NCI-H146 treated with DMSO at 0.1 percent for 48 hours (cell line): ENCODE results near the gene PHF24.

Experiments used
- DNase-seq: peaks from one replicate; lab custom pipeline; 2025; ENCODE audit not compliant: unreplicated experiment; lab: John Stamatoyannopoulos, UW

The PHF24 gene

DNA sequence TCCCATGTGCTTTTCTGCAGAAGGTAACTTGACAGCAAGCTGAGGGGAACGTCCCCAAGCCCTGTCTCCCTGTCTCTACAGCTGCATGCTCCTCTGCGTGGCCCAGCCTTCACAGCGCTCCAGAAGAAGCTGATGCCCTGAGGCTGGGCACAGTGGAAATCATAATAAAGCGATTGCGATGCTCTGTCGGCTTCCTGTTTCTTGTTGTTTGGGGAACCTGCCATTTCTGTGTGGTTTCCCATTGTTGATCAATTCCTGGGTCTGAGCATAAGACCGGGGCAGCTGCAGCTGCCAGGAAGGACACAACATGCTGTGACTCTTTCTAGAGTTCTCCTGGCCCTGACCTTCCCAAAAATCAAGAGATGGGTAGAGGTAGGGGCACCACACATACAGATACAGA lies 24.3 kb downstream of the PHF24 start:
- DNase-seq: no peak

DNA sequence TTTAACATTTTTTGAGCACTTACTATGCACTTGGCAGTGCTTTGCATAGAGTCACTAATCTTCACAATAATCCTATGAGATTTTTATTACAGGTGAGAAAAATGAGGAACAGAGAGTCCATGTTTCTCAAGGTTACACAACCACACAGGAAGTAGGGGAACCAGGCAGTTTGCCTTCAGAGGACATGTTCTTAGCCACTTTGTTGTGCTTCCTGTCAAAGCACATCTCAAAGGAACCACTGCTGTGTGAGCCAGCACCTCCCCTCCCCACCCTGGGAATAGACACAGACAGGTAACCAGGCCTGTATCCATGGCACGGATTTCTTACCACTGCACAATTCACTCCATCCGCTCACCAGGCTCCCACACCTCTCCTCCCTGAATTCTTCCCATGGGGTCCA lies 25.1 kb downstream of the PHF24 start:
- DNase-seq: no peak

DNA sequence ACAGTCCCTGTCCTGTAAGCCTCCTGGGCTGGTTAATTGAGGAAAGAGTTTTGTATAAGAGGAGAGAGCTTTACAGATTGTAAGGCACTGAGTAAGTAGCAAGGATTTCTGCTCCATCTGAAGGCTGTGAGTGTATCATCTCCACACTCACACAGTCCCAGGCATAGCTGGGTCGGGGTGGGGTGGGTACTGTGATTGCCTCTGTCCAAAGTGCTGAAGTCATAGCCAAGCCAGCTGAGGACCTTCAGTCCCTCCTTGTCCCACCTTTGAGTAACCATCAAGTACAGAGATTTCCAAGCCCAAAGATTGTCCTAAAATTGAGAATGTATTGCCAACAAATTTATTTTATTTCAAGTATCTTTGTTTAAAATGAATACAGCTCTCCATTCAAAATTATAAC lies 26.0 kb downstream of the PHF24 start:
- DNase-seq: no peak

DNA sequence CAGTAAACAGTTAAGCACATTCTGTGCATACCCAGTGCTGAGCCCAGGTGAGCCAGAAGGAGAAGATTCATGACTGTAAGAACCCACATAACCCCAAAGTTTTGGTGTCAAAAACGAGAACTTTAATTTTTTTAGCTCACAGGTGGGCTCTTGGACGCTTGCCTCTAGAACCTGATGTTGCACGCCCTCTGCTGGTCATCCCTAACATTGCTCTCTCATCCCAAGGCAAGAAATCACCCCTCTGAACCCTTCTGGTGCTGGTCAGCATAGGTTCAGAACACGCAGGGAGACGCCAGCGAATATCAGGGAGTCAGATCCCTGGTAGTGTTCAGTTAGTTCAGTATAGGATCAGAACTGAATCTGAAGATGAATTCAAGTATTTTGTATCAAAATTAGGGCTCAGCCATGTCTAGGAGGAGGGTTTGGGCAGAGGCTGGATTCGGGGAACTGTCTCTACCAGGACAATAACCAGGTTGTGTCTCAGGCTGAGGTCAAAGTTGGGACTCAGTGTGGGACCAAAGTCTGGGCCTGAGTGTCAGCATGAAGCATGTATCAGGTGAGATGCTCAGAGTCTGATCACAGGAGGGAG lies 27.3 kb downstream of the PHF24 start:
- DNase-seq: peak; percentile 71

DNA sequence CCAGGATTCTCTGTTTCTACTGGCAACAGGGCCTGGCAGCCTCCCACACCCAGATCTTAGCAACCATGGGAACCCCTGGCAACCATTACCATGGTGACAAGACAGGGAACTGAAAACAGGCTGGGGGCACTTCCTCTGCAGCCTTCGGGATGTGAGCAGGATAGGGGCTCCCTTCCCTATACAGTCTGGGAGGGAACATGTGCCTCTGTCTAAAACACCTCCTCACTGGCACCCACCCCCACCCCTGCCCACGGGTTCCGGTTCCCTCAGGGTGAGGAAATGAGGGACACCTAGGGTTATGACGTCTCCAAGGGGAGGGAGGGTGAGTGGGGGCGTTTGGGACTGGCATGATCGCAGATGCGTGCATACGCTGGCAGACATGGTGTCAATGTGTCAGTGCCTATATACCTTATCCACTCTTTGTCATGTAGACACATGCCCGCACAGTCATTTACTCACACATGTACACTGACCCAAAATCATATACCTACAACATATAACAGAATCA lies 28.5 kb downstream of the PHF24 start:
- DNase-seq: no peak

DNA sequence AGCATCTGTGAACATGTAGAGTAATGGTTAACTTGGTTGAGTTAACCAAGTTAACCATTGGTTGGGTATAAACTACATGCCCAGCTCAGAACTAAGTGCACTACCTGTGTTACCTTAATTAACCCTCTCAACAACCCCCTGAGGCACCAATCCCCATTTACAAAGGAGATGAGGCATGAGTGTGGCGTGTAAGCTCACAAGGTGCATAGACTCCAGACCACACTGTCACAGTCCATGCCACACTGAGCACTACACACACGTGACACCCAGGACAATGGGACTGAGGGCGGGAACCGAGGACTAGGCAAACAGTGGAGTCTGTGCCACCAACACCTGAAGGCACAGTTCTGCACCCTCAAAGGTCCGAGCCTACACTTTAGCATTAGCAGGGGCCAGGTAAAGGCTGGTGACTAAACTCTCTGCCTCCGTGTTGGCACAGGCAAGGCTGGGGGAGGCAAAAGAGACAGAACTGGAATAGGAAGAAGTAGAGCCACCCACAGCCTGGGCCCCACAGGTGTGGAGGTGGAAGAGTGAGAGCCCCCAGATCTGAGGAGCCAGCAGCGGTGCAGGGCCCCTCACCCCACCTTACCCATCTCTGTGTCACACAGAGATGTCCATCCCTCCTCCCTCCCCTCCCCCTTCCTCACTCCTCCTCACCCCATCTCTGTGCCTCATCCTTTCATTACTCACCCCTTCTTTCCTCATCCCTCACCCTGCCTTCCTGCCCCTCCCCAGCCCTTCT lies 29.2 kb downstream of the PHF24 start:
- DNase-seq: no peak

DNA sequence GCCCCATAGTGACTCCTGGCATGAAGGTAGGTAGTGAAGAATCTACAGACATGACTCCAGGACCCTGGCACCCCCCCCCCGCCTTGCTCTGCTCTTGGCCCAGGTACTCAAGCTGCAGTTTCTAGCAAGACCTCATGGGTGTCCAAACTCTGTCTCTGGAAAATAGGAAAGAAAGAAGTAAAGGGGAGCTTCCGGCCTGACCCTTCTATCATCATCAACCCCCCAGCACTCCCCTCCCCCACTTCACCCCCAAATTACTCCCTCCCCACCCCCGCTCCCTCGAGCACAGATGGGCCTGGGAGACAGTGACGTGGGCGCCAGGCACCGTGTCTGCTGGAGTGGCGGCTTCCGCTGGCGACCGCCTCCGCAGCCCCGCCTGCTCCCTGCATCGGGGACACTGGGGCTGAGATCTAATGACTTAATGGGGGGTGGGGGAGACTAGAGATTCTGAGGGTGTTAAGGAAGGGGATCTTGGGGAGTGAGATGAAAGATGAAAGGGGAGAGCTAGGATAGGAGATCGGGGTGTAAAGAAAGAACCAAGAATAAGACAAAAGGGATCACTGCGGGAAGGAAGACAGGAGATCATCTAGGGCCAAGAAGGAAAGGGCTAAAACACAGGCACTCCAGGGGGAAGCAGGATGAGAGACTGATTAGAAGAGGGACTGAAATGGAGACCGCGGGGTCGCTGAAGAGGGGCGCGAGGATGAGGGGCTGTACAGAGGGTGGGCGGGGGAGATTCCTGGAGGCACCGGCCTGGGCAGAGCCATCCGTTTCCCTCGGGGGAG lies 30.3 kb downstream of the PHF24 start:
- DNase-seq: no peak

DNA sequence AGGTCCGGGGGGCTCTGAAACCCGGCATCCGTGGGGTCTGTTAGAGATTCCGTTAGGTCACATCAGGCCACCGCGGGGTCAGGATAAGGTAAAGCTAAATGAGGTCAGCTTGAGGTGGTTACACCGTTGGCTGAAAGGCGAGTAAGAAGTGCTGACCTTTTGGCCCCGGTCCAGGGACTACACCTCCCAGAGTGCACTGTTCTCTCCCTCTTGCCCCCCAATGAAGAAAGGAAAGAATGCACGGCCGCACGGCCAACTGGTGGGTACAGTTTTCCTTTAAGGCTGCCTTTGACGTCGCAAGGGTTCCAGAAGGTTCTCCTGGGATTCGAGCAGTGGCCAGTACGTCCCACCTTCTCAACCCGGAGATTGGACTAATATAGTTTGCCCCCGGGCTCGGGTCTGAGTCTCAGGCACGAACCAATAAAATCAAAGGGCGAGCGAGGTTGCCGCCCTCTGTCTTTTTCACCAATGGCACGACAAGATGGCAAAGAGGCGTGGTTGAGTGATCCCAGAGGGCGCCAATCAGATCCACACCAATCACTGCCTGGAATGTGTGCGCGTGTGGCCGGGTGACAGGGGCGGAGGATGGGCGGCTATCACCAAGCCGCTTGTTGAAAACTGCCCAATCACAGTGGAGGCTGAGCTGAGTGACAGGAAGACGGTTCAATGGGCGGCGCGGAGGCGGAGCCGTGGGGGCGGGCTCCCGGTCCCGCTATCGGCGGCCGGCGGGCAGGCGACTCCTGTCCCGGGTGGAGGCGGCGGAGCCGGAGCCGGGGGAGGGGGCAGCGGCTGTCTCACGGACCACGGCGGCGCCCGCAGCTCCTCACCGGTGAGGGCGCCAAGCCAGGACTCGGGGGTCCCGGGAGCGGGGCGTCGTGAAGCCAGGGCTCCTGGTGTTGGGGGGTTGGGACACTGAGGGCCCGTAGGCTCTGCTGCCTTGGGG lies 31.2 kb downstream of the PHF24 start, which contains the start of gene DNAJB5:
TSS of gene DNAJB5 (plus strand) at position 743 of the 943 bp plus-strand sequence. CDS start 886 bp downstream, outside the sequence.
- DNase-seq: peak; percentile 99

DNA sequence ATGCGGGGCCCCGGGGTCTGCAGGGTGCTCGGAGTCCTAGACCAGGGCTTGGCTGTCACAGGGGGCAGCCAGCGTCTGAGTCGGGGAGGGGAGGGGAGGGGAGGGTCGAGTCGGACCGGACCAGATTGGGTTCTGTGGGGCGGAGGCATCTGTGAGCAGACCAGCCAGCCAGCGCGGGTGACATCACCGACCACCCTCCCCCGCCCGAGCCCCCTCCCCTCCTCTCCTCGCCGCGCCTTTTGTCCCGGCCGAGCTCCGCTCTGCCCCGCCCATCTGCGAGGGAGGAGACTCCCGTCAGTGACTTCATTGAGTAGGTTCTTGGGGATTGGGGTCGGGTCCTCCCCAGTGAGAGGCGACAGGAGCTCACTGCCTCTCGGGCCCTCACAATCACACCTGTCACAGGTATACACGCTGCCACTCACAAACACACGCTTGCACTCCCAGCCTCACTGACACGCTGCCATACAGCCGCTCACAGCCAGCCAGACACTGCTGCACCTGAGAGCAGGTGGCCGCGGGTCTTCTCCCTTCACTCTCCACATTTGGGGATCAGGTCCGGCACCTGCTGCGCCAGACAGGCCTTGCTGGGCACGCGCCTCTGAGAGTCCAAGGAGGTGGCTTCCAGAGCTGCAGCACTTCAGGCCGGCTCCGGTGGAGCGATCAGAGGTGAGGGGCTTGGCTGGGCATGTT lies 32.0 kb downstream of the PHF24 start:
- peak; percentile 31 for DNase-seq

DNA sequence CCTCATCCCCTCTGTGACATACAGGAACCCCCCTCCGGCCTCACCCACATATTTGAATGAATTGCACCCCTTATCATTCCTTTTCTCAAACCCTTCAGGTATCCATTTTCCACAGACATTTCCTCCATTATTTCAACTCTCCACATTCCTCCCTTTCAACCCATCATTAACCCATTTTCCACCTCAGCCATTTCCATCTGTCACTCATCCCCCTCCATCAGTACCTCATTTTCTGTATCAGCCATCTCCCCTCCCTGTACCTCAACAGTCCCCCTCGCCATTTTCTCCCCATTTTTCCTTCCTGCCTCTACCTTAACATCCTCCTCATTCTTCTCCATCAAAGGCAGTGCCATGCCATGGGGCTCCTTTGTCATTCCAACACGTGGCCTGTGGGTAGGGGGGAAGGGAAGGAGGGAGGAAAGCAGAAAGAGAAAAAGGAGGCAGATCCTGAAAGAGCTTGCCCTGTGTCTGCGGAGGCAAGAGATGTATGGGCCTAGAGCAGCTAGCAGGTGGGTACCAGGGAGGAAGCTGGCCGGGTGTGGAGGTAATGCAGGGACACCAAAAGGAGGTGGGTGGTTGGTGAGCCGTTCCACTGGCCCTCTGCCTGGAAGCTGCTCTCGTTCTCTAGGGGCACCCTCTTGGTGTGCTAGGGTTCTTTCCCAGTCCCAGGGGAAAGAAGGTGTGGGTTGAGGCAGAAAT lies 33.0 kb downstream of the PHF24 start:
- DNase-seq: no peak

DNA sequence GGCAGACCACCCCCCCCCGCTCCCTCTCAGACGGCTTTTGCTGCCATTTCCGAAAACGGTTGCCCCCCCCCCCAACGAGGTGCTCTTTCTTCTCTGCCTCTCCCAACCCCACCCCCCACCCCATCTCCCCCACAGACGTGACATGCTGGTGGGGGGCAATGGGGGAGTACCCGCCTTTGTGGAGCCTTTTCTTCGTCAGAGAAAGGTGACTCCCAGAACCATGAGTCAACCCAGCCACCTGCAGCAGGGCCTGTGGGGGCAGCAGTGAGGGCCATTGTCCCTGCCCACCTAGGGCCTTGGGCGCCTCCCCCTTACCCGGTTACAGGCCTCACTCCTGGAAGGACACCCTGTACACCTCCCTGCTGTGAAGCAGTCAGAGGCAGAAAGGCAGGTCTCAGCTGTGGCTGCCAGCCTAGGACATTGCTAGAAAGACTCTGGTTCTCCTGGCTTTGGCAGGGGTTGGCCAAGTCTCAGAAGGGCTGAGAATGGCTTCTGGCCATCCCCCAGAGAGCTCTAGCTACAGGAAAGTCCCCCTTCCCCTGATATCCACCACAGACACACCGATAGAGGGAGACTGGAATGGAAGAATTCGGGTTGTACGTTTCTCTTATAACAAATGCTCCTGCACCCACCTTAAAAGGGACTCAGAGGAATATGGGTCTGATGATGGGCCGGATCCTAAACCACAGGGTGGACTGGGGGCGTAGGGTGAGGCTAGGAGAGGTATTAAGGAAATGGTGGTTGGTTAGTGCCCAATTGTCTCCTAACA lies 33.7 kb downstream of the PHF24 start:
- DNase-seq: no peak

DNA sequence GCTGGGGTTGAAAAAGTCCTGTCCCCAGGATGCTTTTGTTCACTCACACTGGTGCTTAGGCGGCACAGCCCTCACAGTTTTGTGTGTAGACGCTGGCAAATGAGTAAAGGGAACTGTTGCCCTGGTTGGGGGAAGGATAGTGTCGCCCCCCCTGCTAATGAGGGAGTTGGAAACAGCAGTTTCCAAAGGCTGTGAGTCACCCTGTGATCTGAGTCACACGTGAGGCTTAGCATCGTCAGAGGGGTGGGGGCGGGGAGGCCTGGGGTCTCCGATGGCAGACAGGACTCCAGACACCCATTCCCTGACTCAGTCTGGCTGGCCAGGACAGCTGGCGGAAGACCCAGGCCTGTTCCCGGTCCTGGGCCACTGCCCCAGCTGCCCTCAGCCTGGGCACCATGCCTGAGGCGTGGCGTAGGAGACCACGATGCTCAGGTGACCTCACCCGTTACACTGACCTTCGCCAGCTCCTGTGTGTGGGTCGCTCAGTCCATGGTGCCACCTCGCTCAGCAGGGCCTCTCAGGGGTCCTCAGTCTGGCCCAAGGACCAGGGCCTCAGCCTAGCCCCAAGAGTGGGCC lies 34.4 kb downstream of the PHF24 start:
- DNase-seq: no peak

DNA sequence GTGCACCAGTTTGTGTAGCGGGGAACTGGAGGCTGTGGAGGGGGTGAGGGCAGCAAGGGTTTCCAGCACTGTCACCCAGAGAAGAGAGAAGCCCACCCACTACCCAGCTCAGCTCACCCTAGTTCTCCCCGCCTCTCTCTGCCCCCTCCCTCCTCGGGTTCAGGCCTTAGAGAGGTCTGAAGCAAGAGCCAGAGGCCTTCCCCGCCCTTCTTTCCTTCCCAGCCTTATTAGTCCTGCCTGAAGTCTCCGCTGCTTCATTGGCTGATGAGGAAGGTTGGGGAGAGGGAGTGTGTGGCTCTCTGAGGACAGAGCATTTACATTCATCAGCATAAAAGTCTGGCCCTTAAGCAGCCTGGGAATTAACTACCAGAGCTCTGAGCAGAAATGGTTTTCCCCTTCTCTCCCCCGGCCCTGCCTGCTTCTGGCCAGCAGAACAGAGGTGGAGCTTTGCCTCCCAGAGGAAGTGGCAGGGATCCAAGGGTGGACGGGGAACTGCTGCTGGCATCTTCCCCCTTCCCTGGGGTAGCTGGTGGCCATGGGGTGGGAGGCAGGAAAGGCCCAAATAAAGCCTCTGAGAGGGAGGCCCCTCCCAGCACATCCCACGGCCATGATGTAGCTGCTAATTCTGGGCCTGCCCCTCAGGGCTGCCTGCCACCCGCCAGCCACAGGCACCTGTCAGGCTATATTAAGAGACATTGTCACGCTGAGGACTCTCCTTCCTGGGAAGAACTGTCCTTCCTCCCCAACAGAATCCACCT lies 35.6 kb downstream of the PHF24 start:
- DNase-seq: no peak

DNA sequence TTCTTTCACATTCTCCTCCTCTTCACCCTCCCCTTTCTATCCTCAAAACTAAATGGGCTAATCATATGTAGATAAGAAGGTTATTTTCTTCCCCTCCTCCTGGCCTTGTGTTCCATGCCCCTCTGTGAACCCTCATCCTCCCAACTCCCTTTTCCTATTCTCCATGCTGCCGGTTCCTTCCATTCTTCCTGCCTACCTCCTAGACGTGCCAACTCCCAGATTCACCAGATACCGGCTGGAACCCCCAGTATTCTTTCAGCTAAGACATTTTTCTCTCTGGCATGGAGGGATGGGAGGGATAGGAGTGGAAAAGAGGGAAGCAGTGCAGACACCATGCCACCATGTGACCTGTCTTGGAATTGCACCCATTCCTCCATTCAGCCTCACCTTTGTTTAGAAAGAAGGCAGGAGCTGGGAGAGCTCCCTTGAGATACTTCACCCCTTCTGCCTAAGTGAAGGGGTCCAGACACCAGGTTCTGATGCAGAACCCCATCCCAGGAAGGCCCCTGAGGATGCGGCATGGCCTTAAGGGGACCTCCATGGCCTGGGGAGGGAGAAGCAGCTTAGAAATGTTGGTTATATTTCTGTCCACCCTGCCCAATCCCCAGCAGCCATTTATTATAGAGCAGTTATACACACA lies 36.3 kb downstream of the PHF24 start:
- peak; percentile 29 for DNase-seq

DNA sequence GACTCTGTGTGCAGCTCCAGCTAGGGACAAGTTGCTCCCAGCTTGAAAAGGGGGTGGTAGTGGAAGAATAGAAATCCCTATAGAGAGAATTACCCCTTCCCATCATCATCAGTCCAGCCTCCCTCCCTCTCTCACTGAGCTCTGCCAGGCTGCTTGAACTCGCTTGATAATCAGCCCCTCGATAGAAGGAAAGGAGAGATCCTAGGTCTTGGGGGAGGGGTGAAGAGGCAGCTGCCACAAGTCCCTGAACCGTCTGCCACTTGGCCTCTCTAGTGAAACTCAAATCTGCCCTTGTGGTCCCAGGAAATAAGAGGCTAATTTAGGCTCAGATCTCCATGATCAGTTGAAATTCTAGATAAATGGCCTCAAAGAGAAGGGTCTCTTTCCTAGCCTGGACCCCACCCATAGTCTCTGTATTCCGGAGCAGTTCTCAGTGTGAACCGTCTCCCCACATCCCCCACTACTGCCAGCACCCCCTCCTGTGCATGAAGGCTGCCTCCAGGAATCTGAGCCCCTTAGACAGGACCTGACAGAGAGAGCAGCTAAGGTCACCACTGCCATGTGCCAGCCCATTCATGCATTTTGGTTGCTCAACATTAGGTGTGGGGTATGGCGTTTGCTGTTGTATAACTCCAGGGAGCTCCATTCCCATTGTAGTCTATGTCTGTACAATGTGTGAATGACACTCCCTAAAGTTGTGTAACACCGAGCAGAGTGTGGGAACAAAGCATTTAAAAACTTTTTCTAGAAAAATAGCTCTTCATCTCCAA lies 37.0 kb downstream of the PHF24 start:
- DNase-seq: no peak

DNA sequence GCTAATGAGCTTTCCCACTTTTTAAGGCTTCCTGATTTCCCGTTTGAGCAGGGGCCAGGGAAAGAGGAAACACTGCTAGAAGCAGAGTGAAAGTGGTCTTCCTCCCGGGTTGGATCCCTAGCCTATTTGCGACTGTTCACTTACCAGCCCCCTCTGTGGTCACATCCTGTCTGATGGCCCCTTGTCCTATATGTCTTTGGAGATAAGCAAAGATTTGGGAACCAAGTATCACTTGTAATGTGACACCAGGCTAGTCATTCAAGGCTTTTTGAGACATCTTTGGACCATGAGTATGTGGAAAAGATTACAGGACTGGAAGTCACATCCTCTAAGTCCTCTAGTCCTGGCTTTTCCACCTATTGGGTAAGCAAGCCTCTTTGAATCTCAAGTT lies 37.6 kb downstream of the PHF24 start:
- DNase-seq: no peak
